ENCODE measurements around the gene PRDM10.

GRCh38 chr11:129973068-129973467 lies 29.6 kb downstream of the PRDM10 start:
- no peak for TF ChIP-seq TCF7 (CRISPR knock-in tag; IDR thresholded peaks at IDR 0.05; ENCODE audit: low read depth)
- TF ChIP-seq KAT7 (CRISPR knock-in tag; IDR thresholded peaks at IDR 0.05; ENCODE audit: borderline replicate concordance), result no peak
- TF ChIP-seq, protein P1, sequence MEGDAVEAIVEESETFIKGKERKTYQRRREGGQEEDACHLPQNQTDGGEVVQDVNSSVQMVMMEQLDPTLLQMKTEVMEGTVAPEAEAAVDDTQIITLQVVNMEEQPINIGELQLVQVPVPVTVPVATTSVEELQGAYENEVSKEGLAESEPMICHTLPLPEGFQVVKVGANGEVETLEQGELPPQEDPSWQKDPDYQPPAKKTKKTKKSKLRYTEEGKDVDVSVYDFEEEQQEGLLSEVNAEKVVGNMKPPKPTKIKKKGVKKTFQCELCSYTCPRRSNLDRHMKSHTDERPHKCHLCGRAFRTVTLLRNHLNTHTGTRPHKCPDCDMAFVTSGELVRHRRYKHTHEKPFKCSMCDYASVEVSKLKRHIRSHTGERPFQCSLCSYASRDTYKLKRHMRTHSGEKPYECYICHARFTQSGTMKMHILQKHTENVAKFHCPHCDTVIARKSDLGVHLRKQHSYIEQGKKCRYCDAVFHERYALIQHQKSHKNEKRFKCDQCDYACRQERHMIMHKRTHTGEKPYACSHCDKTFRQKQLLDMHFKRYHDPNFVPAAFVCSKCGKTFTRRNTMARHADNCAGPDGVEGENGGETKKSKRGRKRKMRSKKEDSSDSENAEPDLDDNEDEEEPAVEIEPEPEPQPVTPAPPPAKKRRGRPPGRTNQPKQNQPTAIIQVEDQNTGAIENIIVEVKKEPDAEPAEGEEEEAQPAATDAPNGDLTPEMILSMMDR (IDR thresholded peaks at IDR 0.05), result no peak
- no peak for TF ChIP-seq NR3C1 (CRISPR knock-in tag; conservative IDR thresholded peaks at IDR 0.05; ENCODE audit: low read depth)
- TF ChIP-seq, protein P2, sequence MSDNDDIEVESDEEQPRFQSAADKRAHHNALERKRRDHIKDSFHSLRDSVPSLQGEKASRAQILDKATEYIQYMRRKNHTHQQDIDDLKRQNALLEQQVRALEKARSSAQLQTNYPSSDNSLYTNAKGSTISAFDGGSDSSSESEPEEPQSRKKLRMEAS (CRISPR knock-in tag; IDR thresholded peaks at IDR 0.05), result no peak
- TF ChIP-seq RELA (CRISPR knock-in tag; IDR thresholded peaks at IDR 0.05; ENCODE audit: borderline replicate concordance), result no peak
- no peak for TF ChIP-seq HMGA2 (CRISPR knock-in tag; IDR thresholded peaks at IDR 0.05)
- TF ChIP-seq TEAD1 (CRISPR knock-in tag; IDR thresholded peaks at IDR 0.05), result no peak
- TF ChIP-seq FOXP1 (CRISPR knock-in tag; IDR thresholded peaks at IDR 0.05; ENCODE audit: borderline replicate concordance), result no peak
- no peak for TF ChIP-seq CREB1 (CRISPR knock-in tag; IDR thresholded peaks at IDR 0.05)
- no peak for TF ChIP-seq ZNF423 (CRISPR knock-in tag; IDR thresholded peaks at IDR 0.05)
- TF ChIP-seq ATF2 (CRISPR knock-in tag; IDR thresholded peaks at IDR 0.05; ENCODE audit: borderline replicate concordance, low read depth), result no peak
